HEK293T (cell line): ENCODE data around the gene TSSK3.

Experiments
- BHLHE40 ChIP-seq: fragments of 450-650 bp; IDR thresholded peaks from 2 replicates; pipeline ENCODE4 v1.6.1; 2016; ENCODE audit warnings: mild to moderate bottlenecking, moderate library complexity, borderline replicate concordance
- FOXA1 ChIP-seq: fragments of 450-650 bp; IDR thresholded peaks from 2 replicates; pipeline ENCODE4 v1.6.1; 2016; ENCODE audit warnings: mild to moderate bottlenecking
- FOXK2 ChIP-seq: fragments of 450-650 bp; IDR thresholded peaks from 2 replicates; pipeline ENCODE4 v1.6.1; 2016; ENCODE audit warnings: mild to moderate bottlenecking
- FOXM1 ChIP-seq: fragments of 450-650 bp; IDR thresholded peaks from 2 replicates; pipeline ENCODE4 v1.6.1; 2017; ENCODE audit warnings: mild to moderate bottlenecking, borderline replicate concordance
- HDGF ChIP-seq: fragments of 450-650 bp; IDR thresholded peaks from 2 replicates; pipeline ENCODE4 v1.6.1; 2017; ENCODE audit warnings: antibody characterized with exemption, borderline replicate concordance
- NFRKB ChIP-seq: fragments of 450-650 bp; IDR thresholded peaks from 2 replicates; pipeline ENCODE4 v1.6.1; 2016; ENCODE audit warnings: mild to moderate bottlenecking, moderate library complexity
- SP1 ChIP-seq: fragments of 450-650 bp; IDR thresholded peaks from 2 replicates; pipeline ENCODE4 v1.6.1; 2017
- TARDBP ChIP-seq: fragments of 450-650 bp; IDR thresholded peaks from 2 replicates; pipeline ENCODE4 v1.6.1; 2016
- ZNF384 ChIP-seq: fragments of 450-650 bp; IDR thresholded peaks from 2 replicates; pipeline ENCODE4 v1.6.1; 2016

GRCh38 chr1:32413507-32414185 is 51.3 kb downstream of the TSSK3 start:
- TF ChIP-seq ZNF384: no peak
- no peak for TF ChIP-seq SP1
- TF ChIP-seq HDGF: no peak
- no peak for TF ChIP-seq FOXA1
- no peak for TF ChIP-seq FOXK2
- TF ChIP-seq TARDBP: no peak
- no peak for TF ChIP-seq NFRKB
- TF ChIP-seq BHLHE40: no peak
- no peak for TF ChIP-seq FOXM1
